Neutrophil (primary cell): ENCODE results near the gene RASGEF1B.

Source experiments
- H3K27ac ChIP-seq: fragments of 200-600 bp; sonication (generic); 2 replicates; pipeline ENCODE4 v1.5.1; 2016; ENCODE audit warnings: mild to moderate bottlenecking, moderate library complexity
- H3K27me3 ChIP-seq: fragments of 200-600 bp; sonication (generic); 2 replicates; pipeline ENCODE4 v1.6.0; 2016; ENCODE audit warnings: mild to moderate bottlenecking
- H3K36me3 ChIP-seq: fragments of 200-600 bp; sonication (generic); 2 replicates; pipeline ENCODE4 v1.5.1; 2017
- H3K4me1 ChIP-seq, 2 experiments: fragments of 200-600 bp in 1 of 2; sonication (generic) in 1 of 2; 1 replicate in 1 of 2; 2 replicates in 1 of 2; pipeline versions ENCODE4 v1.5.1 to v1.6.1; 2013 to 2016; ENCODE audit warnings: low read depth in 1 of 2, low read length in 1 of 2, mild to moderate bottlenecking in 1 of 2, moderate library complexity in 1 of 2; ENCODE audit not compliant: control insufficient read depth in 1 of 2, insufficient read depth in 1 of 2
- H3K4me3 ChIP-seq, 2 experiments: fragments of 200-600 bp in 1 of 2; sonication (generic) in 1 of 2; 1 replicate in 1 of 2; 2 replicates in 1 of 2; pipeline ENCODE4 v1.5.1; 2013 to 2016; ENCODE audit warnings: low read depth in 1 of 2, low read length in 1 of 2, mild to moderate bottlenecking in 1 of 2, moderate library complexity in 1 of 2
- H3K9me3 ChIP-seq: fragments of 200-600 bp; sonication (generic); 2 replicates; pipeline ENCODE4 v1.5.1; 2016
- TF ChIP-seq, protein P1 (sequence below): fragments of 200-600 bp; sonication (generic); IDR thresholded peaks from 2 replicates; pipeline ENCODE4 v1.5.1; 2016; ENCODE audit warnings: antibody characterized with exemption

Gene RASGEF1B

DNA sequence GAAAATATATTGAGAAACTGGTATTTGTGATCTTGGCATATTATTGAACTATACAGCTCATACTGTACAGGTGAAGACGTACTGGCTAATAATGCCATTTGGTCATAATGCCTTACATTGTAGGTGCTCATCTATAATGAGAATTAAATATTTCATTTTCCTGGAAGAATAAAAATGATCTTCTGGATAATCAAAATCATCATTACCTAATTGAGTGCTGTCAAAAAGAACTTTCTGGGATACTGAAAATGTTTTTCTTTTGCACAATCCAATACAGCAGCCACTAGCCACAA lies 4.1 kb downstream of the RASGEF1B start:
- H3K9me3 ChIP-seq: no peaks in the 10 kb centered on the region
- no peak overlapping the region for H3K4me3 ChIP-seq
- H3K36me3 ChIP-seq: no peaks in the 10 kb centered on the region
- H3K27me3 ChIP-seq: peaks cover 49% of the 10 kb centered on the region
- no peak overlapping the region for H3K27ac ChIP-seq
- TF ChIP-seq, protein P1, sequence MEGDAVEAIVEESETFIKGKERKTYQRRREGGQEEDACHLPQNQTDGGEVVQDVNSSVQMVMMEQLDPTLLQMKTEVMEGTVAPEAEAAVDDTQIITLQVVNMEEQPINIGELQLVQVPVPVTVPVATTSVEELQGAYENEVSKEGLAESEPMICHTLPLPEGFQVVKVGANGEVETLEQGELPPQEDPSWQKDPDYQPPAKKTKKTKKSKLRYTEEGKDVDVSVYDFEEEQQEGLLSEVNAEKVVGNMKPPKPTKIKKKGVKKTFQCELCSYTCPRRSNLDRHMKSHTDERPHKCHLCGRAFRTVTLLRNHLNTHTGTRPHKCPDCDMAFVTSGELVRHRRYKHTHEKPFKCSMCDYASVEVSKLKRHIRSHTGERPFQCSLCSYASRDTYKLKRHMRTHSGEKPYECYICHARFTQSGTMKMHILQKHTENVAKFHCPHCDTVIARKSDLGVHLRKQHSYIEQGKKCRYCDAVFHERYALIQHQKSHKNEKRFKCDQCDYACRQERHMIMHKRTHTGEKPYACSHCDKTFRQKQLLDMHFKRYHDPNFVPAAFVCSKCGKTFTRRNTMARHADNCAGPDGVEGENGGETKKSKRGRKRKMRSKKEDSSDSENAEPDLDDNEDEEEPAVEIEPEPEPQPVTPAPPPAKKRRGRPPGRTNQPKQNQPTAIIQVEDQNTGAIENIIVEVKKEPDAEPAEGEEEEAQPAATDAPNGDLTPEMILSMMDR: no peak
- peaks cover 21 to 22% of the 10 kb centered on the region in 2 experiments for H3K4me1 ChIP-seq

DNA sequence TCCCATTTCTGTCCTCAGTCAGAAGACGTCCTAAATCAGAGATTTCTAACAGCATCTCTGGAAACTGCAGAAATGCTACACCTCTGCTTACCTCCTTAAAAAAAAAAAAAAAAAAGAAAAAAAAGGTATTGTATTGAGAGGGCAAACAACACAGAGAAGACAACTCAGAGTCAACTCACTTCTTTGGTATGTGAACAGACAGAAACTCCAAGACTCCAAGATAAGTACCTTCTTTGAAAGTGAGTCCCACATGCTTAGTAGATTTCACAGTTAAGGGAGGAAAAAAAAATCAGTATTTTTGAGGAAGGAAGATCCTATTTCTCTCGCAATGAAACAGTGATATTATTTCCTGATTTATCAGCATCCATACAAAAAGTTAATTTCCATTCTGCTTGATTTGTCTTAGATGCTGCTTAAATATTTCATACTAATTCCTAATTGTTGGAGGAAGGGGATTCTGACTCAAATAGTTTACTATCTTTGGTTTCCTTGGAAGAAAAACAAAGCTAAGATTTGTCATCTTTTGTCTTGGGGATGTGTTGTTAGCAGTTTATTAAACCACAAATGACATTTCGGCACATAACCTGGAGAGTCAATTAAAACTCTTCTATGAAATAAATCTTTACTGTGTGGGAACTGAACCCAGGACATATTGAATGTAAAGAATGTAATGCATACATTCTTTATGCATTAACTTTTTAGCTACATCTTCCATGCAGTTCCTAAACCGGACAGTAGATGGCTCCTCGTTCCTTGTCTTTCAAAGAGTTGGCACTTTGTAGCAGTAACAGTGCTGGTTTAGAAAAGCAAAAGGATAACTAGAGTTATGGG lies 4.7 kb downstream of the RASGEF1B start:
- Histone ChIP-seq H3K27me3 (peaks cover 44% of the 10 kb centered on the region), H3K4me1 (peaks cover 18% of the 10 kb centered on the region in 2 experiments), H3K36me3 (no peaks in the 10 kb centered on the region), H3K4me3 (no peak overlapping the region), H3K9me3 (no peaks in the 10 kb centered on the region), H3K27ac (no peak overlapping the region)
- TF ChIP-seq, protein P1: peak; percentile 73

DNA sequence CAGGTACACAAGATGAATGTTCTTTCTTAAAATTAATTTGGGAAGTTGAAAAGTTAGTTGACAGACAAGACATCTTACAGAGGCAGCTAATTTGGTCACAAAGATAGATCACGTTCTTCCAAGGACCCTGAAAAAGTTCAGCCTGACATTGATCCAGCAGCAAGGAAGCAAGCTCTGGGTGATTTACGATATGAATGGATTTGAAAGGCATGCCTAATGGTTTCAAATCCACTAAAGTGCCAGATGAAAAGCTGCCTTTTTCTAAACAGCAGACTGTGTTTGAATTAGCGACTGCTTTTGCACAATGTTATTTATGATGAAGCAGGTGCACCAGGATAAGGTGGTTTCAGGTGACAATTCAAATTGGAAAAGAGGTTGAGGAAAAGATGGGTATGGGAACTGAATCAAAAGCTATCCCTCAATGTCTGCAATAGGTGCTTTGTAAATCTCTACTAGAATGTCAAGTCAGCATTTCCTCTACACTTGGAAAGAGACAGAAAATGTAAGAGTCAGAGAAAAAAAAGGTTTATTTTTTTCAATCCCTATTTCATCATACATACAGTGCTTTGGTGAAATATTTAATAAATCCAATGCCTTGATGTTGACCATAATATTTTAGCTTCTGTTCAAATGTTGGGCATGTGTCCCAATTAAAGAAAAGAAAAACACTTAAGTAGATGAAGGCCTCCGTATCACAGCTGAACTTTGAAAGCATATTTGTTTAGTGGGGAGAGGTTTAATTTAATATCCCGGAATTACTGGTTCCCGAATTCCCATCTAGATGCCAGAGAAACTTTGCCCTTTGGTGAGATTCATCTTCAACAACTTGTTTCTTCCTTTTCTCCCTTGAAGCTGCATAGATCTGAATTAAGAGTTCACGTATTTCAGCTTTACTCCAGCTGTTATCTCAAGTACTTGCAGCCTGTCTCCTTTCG lies 6.0 kb downstream of the RASGEF1B start:
- Histone ChIP-seq H3K27me3 (peaks cover 30% of the 10 kb centered on the region), H3K27ac (no peak overlapping the region), H3K9me3 (no peaks in the 10 kb centered on the region), H3K4me1 (peaks cover 6% of the 10 kb centered on the region in 2 experiments), H3K4me3 (no peak overlapping the region), H3K36me3 (no peaks in the 10 kb centered on the region)
- TF ChIP-seq, protein P1: no peak

DNA sequence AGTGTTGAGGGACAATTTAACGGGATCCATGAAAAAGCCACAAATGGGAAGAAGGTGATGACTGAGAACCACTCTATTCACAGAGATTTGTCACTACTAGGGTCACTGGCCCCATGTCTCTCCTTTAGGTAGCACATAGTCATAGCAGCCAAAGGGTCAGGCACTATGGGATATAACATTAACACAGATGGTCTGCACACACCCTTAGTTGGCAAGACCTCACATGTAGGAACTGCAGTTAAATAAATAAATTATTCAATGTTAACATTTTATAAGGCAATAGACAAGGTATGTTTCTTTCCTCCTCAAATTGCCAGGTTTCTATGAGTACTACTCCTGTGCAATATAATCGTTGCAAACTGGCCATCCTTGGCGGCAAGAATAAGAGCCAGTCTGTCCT lies 10.9 kb downstream of the RASGEF1B start:
- TF ChIP-seq, protein P1: no peak
- Histone ChIP-seq H3K36me3 (no peaks in the 10 kb centered on the region), H3K9me3 (no peaks in the 10 kb centered on the region), H3K27ac (no peak overlapping the region), H3K4me1 (no peaks in the 10 kb centered on the region), H3K27me3 (no peaks in the 10 kb centered on the region), H3K4me3 (no peak overlapping the region)

DNA sequence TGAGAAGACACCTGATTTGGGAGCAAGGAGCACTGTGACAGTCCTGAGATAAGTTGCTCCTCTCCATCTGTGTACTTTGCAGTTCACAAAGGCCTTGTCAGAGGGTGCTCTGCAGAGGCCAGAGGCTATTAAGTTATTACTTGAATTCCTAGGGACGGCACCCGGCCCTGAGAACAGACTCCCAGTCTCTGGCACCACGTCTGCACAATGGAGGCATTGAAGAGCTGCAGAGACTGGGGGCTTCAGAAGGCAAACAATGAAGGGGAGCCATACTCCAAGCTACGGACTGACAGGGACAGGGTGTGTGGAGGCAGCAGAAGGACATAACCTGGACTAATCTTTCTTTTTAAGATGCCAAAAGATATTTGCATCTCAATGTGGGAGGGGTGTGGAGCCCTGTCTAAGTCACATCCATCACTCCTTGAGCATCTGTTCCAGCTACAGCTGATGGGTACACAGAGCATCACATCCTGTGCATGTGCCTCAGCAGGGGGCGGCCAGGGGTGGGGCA lies 11.5 kb downstream of the RASGEF1B start:
- H3K27ac ChIP-seq: no peak overlapping the region
- no peaks in the 10 kb centered on the region for H3K9me3 ChIP-seq
- H3K27me3 ChIP-seq: no peaks in the 10 kb centered on the region
- no peaks in the 10 kb centered on the region for H3K4me1 ChIP-seq
- TF ChIP-seq, protein P1: no peak
- H3K36me3 ChIP-seq: no peaks in the 10 kb centered on the region
- no peak overlapping the region for H3K4me3 ChIP-seq
